Endothelial cell of hepatic sinusoid (primary cell): ENCODE measurements around the gene MAPK8IP1.
"Not testable (repeated sequence)": the region's sequence is repeated elsewhere in the genome, so short reads cannot be mapped to it uniquely, and the experiment has no call there.

Source experiments
- in situ Hi-C: cut with HindIII; loops from 2 replicates; pipeline ENCODE4 v1.10.0; 2017; ENCODE audit warnings: low sequenced_read_pairs

Gene MAPK8IP1

GRCh38 chr11:45885274-45885920 lies at the start of gene MAPK8IP1:
Gene MAPK8IP1 (plus strand): TSS chr11:45885651. CDS start chr11:45885821, 170 bp downstream.
- in situ Hi-C loops, result no loop called here

DNA sequence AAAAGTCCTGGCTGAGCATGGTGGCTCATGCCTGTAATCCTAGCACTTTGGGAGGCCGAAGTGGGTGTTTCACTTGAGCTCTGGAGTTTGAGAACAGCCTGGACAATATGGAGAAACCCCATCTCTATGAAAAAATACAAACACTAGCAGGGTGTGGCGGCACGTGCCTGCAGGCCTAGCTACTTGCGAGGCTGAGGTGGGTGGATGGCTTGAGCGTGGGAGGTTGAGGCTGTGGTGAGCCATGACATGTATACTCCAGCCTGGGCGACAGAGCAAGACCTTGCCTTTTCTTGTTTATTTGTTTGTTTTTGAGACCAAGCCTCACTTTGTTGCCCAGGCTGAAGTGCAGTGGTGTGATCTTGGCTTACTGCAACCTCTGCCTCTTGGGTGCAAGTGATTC lies 46.2 kb upstream of the MAPK8IP1 start:
- in situ Hi-C loops, result no loop called here

DNA sequence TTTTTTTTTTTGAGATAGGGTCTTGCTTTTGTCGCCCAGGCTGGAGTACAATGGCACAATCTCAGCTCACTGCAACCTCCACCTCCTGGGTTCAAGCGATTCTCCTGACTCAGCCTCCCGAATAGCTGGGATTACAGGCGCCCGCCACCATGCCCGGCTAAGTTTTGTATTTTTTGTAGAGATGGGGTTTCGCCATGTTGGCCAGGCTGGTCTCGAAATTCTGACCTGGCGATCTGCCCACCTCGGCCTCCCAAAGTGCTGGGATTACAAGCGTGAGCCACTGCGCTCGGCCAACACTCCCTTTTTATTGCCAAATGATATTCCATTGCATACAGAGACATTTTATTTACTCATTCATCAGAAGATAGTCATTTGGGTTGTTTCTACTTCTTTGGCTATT lies 45.2 kb upstream of the MAPK8IP1 start:
- in situ Hi-C loops, result not testable (repeated sequence)

GRCh38 chr11:45843158-45843924 lies 42.1 kb upstream of the MAPK8IP1 start:
- in situ Hi-C loops, result no loop called here

DNA sequence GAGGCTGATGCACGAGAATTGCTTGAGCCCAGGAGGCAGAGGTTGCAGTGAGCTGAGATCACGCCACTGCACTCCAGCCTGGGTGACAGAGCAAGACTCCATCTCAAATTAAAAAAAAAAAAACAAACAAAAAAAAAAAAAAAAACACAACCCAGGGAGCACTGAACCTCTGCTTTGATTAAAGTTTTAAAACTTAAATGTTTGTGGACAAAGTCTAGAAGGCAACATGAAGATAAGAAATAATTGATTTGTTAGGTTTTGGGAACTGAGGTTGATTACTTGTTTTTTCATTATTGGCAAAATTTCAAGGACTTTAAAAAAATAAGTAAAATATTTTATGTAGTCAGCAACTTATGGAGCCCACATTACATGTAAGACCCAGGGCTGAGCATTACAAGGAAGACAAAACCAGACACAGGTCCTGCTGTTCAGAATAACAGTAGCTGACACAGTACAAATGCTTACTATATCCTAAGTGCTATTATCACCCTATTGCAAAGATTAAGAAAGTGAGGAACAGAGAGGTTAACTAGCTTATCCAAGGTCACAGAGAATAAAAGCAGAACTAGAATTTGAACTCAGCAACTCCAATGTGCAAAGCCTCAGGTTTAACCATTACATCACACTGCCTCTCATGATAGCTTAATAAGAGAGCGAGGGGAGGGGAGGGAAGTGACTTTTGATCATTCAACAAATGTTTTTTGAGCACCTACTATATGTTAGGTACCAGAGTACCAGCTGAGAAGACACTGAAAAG lies 40.5 kb upstream of the MAPK8IP1 start:
- in situ Hi-C loops, result no loop called here

GRCh38 chr11:45846174-45846675 lies 39.2 kb upstream of the MAPK8IP1 start:
- in situ Hi-C loops, result no loop called here

GRCh38 chr11:45846974-45847910 lies 38.2 kb upstream of the MAPK8IP1 start, which contains the start of gene CRY2:
Gene CRY2 (plus strand): TSS chr11:45847475. CDS start chr11:45847491, 16 bp downstream.
- in situ Hi-C loops, result no loop called here

DNA sequence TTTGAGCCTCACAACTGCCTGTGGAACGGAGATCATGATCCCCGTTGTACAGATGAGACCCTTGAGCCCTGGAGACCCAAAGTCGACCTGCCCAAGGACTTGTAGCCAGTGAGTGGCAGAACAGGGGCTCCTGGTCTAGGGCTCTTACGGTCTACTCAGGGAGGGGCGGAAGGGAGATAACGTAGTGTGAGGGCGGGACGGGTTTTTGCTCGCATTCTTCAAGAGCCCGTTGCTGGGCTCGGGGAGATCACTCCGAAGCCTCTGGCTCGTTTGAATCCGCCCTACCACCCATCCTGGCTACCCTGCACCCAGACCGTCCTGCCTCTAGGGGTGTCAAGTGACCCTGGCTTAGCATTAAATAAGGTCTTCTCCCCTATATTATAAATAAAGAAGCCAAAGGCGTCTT lies 37.5 kb upstream of the MAPK8IP1 start:
- in situ Hi-C loops, result no loop called here

DNA sequence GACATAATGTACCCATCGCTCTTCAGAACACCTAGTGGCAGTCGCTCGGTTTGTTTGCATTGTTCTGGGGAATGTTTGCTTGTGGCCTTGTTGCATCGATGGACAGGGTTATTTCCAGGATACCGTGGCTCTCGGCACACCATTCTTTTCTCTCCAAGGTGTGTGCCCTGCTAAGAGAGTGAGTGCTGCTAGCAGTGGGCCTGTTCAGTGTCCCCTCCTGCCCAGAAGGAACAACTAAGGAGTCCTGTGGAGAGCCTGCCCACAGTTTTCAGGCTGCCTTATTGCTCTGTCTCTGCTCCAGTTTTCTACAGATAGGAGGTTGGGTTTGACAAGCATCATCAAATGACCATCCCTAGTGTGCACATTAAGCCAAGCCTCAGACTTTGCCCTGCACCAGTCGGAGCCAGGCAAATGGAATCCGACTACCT lies 36.8 kb upstream of the MAPK8IP1 start:
- in situ Hi-C loops, result no loop called here

GRCh38 chr11:45850446-45850845 lies 35.0 kb upstream of the MAPK8IP1 start:
- in situ Hi-C loops, result no loop called here

- in situ Hi-C loops, result no loop called here
Observed at GRCh38 chr11:45851228-45851627, 34.2 kb upstream of the MAPK8IP1 start.

DNA sequence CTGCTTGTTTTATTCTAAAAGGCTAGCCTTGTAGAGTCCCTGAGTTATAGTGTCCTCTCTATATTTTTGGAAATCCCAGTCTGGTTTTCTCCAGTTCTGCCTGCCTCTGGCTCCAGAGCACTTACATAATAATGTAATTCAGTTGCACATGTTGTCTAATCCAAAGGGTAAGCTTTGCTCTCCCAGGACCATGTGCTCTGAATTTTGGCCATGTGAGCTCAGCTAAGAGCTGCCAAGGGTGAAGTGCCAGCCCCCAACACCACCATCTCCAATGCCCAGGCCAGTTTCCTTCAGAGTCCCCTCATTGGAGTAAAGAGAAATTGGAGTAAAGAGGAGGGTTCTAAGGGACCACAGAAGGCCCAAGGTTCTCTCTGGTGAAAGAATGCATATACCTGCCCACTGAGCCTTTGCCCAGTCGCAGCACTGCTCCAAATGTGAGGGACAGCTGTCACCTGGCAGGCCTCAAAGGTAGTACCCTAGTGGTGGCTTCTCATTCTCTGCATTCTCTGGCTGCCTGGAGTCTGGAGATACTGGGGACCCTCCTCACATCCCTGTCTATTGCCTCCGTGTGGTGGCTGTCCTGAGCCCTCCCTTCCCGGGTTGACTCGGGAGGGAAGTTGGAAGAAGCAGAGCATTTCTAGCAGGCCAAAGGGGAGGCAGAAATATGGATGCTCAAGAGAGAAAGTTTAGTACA lies 33.3 kb upstream of the MAPK8IP1 start:
- in situ Hi-C loops, result no loop called here

DNA sequence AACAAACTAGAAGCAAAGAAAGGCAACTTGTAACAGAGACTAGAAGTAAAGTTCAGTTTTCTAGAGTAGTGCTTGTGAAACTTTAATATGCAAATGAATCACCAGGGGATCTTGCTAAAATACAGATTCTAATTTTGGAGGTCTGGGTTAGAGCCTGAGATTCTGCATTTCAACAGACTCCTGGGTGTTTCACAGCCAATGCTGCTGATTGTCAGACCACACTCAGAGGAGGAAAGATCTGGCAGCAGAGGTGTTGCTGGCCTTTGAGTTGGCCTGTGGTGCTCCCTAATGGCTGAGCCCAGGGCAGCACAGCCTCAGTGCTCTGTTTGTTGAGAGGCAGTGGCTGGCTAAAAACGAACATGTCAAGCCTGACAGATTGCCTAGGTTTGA lies 32.7 kb upstream of the MAPK8IP1 start:
- in situ Hi-C loops, result no loop called here

- in situ Hi-C loops, result no loop called here
Observed at GRCh38 chr11:45853332-45854219, 31.9 kb upstream of the MAPK8IP1 start.

- in situ Hi-C loops, result no loop called here
Observed at GRCh38 chr11:45855308-45855707, 30.1 kb upstream of the MAPK8IP1 start.

DNA sequence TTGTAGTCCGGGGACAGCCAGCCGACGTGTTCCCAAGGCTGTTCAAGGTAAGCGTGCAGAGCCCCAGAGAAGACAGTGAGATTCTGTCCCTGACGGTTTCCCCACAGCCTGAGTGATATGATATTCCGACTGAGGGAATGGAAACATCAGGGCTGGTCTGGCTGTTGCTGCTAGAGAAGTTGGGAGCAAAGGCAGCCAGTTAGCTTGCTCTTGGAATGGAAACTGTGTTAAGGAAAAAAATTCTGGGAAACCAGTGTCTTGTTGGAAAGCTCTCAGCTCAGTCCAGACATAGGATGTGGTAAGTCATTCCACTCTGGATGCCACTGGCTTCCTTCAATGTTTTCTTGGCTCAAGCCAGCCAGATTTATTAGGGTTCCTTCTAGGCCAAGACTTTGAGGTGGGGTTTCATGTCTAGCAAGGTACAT lies 29.4 kb upstream of the MAPK8IP1 start:
- in situ Hi-C loops, result no loop called here

GRCh38 chr11:45857961-45858474 lies 27.4 kb upstream of the MAPK8IP1 start:
- in situ Hi-C loops, result no loop called here

DNA sequence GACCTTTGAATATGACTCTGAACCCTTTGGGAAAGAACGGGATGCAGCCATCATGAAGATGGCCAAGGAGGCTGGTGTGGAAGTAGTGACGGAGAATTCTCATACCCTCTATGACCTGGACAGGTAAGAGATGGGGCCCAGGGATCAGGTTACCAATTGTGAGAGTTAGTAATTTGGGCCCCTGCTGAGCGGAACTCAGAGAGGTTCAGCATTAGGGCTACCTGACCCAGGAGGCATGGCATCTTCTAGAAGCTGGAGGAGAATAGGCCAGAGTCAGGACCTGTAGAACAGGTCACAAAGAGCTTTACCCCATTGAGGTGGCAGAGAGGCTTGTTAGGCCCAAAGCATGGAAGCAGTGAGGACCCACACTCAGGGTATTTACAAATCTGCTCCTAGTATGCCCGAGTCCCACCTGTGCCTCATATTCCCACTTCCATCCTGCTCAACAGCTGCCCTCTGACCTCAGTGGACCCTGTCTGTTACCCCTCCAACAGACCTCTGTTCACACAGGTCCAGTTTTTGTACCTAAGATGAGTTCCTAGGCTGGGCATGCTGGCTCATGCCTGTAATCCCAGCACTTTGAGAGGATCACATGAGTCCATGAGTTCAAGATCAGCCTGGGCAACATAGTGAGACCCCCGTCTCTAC lies 26.6 kb upstream of the MAPK8IP1 start:
- in situ Hi-C loops, result no loop called here
